ENCODE data around the gene SCEL.

SCEL gene

GRCh38 chr13:77521595-77522367 lies 13.7 kb upstream of the SCEL start:
- DNase-seq: no peak

- no peak for DNase-seq
These were observed 13.1 kb upstream of the SCEL start for GRCh38 chr13:77522444-77522843.

- no peak for DNase-seq
These were observed 12.1 kb upstream of the SCEL start for GRCh38 chr13:77523386-77523785.

GRCh38 chr13:77523834-77524728 lies 11.4 kb upstream of the SCEL start:
- no peak for DNase-seq

- DNase-seq: no peak
These were observed 7.1 kb upstream of the SCEL start for GRCh38 chr13:77528414-77528813.

- DNase-seq: no peak
These were observed 6.5 kb upstream of the SCEL start for GRCh38 chr13:77528834-77529500.

- no peak for DNase-seq
These were observed 6.0 kb upstream of the SCEL start for GRCh38 chr13:77529501-77529840.

GRCh38 chr13:77530875-77531274 lies 4.6 kb upstream of the SCEL start:
- DNase-seq: no peak

- DNase-seq: no peak
These were observed 2.5 kb upstream of the SCEL start for GRCh38 chr13:77532983-77533382.

GRCh38 chr13:77533875-77534788 lies 1.4 kb upstream of the SCEL start:
- no peak for DNase-seq

- no peak for DNase-seq
These were observed 852 bp downstream of the SCEL start for GRCh38 chr13:77536358-77536757.

- DNase-seq: no peak
These were observed 1.9 kb downstream of the SCEL start for GRCh38 chr13:77537289-77537919.

GRCh38 chr13:77543711-77544110 lies 8.2 kb downstream of the SCEL start:
- DNase-seq: no peak

GRCh38 chr13:77544355-77544754 lies 8.8 kb downstream of the SCEL start:
- no peak for DNase-seq

GRCh38 chr13:77544758-77545338 lies 9.3 kb downstream of the SCEL start:
- no peak for DNase-seq

- no peak for DNase-seq
These were observed 10.3 kb downstream of the SCEL start for GRCh38 chr13:77545626-77546412.

GRCh38 chr13:77548095-77548494 lies 12.6 kb downstream of the SCEL start:
- DNase-seq: no peak

- DNase-seq: no peak
These were observed 13.1 kb downstream of the SCEL start for GRCh38 chr13:77548594-77548993.

GRCh38 chr13:77554069-77554468 lies 18.6 kb downstream of the SCEL start:
- no peak for DNase-seq

- DNase-seq: no peak
These were observed 19.7 kb downstream of the SCEL start for GRCh38 chr13:77555246-77555645.

- DNase-seq: no peak
These were observed 22.5 kb downstream of the SCEL start for GRCh38 chr13:77558016-77558415.
